PC-3 (cell line): ENCODE measurements around the gene BANK1.

Experiments used
- EZH2phosphoT487 ChIP-seq: fragments of 300-600 bp; sonication (generic); IDR thresholded peaks from 2 replicates; pipeline ENCODE4 v1.6.1; 2018; ENCODE audit warnings: mild to moderate bottlenecking, antibody characterized with exemption, low read length, borderline replicate concordance
- TF ChIP-seq, protein P1 (sequence below): fragments of 300-600 bp; sonication (generic); conservative IDR thresholded peaks from 2 replicates; pipeline ENCODE4 v1.5.1; 2017; ENCODE audit warnings: antibody characterized with exemption, low read depth, mild to moderate bottlenecking, low read length

DNA sequence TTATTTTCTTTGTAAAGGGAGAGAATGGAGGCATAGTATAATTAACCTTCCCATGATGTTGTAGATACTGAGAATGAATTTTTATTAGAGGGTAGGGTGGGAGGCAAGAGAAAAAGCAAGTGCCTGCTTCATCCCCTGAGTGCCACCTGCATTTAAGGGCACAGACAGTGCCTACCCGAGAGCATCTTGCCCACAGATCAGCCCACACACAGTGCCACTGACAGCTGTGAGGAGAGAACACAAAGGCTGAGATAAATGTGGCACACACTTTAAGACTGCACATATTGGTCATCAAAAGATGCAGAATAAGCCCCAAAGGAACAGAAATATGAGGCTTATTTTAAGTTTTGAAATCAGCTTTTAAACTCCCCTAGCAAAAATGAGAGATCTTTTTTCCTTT is 304.0 kb downstream of the BANK1 start:
- TF ChIP-seq, protein P1, sequence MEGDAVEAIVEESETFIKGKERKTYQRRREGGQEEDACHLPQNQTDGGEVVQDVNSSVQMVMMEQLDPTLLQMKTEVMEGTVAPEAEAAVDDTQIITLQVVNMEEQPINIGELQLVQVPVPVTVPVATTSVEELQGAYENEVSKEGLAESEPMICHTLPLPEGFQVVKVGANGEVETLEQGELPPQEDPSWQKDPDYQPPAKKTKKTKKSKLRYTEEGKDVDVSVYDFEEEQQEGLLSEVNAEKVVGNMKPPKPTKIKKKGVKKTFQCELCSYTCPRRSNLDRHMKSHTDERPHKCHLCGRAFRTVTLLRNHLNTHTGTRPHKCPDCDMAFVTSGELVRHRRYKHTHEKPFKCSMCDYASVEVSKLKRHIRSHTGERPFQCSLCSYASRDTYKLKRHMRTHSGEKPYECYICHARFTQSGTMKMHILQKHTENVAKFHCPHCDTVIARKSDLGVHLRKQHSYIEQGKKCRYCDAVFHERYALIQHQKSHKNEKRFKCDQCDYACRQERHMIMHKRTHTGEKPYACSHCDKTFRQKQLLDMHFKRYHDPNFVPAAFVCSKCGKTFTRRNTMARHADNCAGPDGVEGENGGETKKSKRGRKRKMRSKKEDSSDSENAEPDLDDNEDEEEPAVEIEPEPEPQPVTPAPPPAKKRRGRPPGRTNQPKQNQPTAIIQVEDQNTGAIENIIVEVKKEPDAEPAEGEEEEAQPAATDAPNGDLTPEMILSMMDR = no peak
- TF ChIP-seq EZH2phosphoT487 = no peak
